ENCODE measurements around the gene RGP1. TPM values are rescaled to one million over a fixed set of nuclear protein-coding genes. Genes with fewer than 3 reads are reported as not detected.
A peak's percentile ranks its signal among the peaks of the same experiment; 100 is the strongest.

The RGP1 gene
- total and polyA plus RNA-seq, 8 donors, result 3.8 to 21.2 (median 12.0) TPM

DNA sequence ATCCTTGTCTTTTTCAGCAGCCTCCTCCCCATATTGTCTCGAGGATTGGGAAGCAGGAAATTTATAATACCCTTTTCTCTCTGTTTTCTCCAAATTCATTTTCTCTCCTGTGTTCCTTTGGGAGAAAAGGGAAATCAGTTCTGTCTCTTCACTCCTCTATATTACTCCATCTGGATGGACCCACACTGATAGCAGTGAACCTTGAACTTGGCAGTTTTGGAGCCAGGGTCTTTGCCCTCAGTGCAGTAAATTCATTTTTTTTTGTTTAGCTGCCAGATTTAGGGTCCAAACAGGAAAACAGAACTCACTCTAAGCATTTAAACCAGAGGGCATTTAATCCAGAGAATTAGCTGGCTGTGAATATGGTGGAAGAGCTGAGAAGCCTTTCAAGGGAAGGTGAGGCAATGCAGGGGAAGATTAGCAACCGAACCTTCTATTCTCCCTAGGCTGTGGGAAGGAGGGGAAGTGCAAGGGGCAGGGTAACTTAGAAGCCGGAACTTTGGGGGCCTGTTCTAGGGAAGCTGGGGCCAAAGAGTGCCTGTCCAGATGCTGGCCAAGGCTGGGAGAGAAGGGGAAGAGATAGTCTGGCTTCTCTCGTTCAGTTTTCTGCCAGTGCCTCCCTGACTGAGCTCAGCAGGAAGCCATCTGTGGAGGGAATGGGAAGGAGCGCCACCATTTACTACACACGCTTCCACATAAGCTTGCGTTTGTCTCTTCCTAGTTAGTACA, 26.0 kb downstream of the RGP1 start:
- 72 to 86% (median 75%) methylated on average over 7 of the region's 7 CpGs for WGBS, 5 donors
- H3K27ac ChIP-seq, result no peak overlapping the region

GRCh38 chr9:35776018-35776417, 26.9 kb downstream of the RGP1 start:
- Histone ChIP-seq H3K4me1 (peaks cover 8 to 16% (median 12%) of the 10 kb centered on the region in 4 donors), H3K9me3 (no peaks in the 10 kb centered on the region), H3K4me3 (no peak overlapping the region), H3K27me3 (no peaks in the 10 kb centered on the region), H3K27ac (no peak overlapping the region), H3K36me3 (no peaks in the 10 kb centered on the region)
- intact Hi-C loops (cut with DNase I; ENCODE audit: low total_unique reads), result no loop called here
- DNase-seq, result no peak
- no peak for TF ChIP-seq CTCF (IDR thresholded peaks at IDR 0.05)
- TF ChIP-seq POLR2A (IDR thresholded peaks at IDR 0.05), result no peak
- no peak for TF ChIP-seq EP300 (IDR thresholded peaks at IDR 0.05)
- TF ChIP-seq POLR2AphosphoS5 (IDR thresholded peaks at IDR 0.05), result no peak
- WGBS, 5 donors, result 89 to 93% (median 90%) methylated on average over 4 of the region's 4 CpGs

More for the DNA sequence above, 26.0 kb downstream of the RGP1 start:
- Histone ChIP-seq H3K9me3 (no peaks in the 10 kb centered on the region), H3K36me3 (no peaks in the 10 kb centered on the region), H3K4me3 (no peak overlapping the region), H3K27me3 (no peaks in the 10 kb centered on the region), H3K4me1 (peaks cover 10 to 25% (median 21%) of the 10 kb centered on the region in 4 donors)
- intact Hi-C loops (cut with DNase I; ENCODE audit: low total_unique reads), result no loop called here
- peak in 1 of 2 donors; percentile 29 for DNase-seq
- TF ChIP-seq POLR2A (IDR thresholded peaks at IDR 0.05) (no peak), POLR2AphosphoS5 (IDR thresholded peaks at IDR 0.05) (no peak), EP300 (IDR thresholded peaks at IDR 0.05) (no peak), CTCF (IDR thresholded peaks at IDR 0.05) (no peak)

DNA sequence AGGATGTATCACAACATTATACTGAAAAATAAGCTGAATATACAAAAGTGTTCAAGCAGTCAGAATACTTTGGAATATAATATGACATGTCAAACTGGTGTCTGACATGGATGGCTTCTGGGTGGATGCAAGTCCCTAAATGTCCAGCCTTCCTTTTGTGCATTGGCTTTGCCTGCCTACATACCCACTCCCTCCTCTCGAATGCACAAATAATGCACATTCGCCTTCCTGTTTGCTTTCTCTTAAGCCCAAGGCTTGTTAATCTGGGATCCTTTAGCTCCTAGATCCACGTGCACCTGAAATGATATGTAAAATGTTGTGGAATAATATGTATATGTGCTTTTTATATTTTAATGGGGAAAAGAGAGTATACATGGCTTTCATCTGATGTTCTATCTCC, 29.4 kb downstream of the RGP1 start:
- H3K9me3 ChIP-seq, result no peaks in the 10 kb centered on the region
- no peak overlapping the region for H3K27ac ChIP-seq
- H3K4me3 ChIP-seq, result no peak overlapping the region
- H3K36me3 ChIP-seq, result no peaks in the 10 kb centered on the region
- DNase-seq, result no peak
- no peaks in the 10 kb centered on the region for H3K27me3 ChIP-seq
- TF ChIP-seq EP300 (IDR thresholded peaks at IDR 0.05) (no peak), POLR2A (IDR thresholded peaks at IDR 0.05) (no peak)
- WGBS, 5 donors, result 90 to 92% (median 92%) methylated on average over 3 of the region's 3 CpGs
- intact Hi-C loops (cut with DNase I; ENCODE audit: low total_unique reads), result no loop called here
- H3K4me1 ChIP-seq, result no peaks in the 10 kb centered on the region

DNA sequence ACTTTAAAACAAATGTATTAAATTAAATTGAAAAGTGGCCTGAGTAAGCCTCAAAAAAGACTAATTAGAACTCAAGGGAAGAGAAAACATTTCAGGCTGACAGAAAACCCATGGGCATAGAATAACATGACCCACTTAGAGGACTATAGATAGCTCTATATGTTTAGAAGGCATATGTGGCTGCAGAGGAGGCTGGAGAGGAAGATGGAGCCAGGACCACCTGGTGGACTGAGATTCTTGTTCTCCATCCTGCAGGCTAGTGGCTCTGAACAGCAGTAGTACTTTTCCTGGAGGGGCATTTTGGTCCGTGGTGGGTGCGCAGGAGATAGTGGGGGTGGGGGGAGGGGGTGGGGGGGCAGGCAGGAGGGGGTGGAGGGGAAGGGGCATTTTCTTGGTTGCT, 32.0 kb downstream of the RGP1 start:
- H3K27ac ChIP-seq, result no peak overlapping the region
- DNase-seq, result no peak
- TF ChIP-seq EP300 (IDR thresholded peaks at IDR 0.05) (no peak), POLR2A (IDR thresholded peaks at IDR 0.05) (no peak), POLR2AphosphoS5 (IDR thresholded peaks at IDR 0.05) (no peak), CTCF (IDR thresholded peaks at IDR 0.05) (no peak)
- no peaks in the 10 kb centered on the region for H3K4me1 ChIP-seq
- WGBS, 5 donors, result 50 to 82% (median 78%) methylated on average over 2 of the region's 2 CpGs
- H3K36me3 ChIP-seq, result peaks cover 0 to 4% (median 0%) of the 10 kb centered on the region in 4 donors
- H3K27me3 ChIP-seq, result no peaks in the 10 kb centered on the region
- no peaks in the 10 kb centered on the region for H3K9me3 ChIP-seq
- no peak overlapping the region for H3K4me3 ChIP-seq
- intact Hi-C loops (cut with DNase I; ENCODE audit: low total_unique reads), result no loop called here

DNA sequence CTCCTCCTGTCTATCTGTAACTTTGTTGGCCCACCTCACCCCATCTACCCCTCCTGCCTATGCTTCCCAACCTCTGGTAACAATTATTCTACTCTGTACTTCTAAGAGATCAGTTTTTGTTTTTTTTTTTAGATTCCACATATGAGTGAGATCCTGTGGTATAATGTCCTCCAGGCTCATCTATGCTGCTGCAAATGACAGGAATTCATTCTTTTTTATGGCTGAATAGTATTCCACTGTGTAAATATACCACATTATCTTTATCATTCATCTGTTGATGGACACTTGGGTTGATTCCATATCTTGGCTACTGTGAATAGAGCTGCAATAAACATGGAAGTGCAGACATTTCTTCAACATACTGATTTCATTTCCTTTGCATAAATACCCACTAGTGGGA, 34.3 kb downstream of the RGP1 start:
- Histone ChIP-seq H3K4me3 (no peak overlapping the region), H3K27me3 (no peaks in the 10 kb centered on the region), H3K4me1 (no peaks in the 10 kb centered on the region), H3K9me3 (no peaks in the 10 kb centered on the region), H3K36me3 (peaks cover 0 to 4% (median 2%) of the 10 kb centered on the region in 4 donors), H3K27ac (no peak overlapping the region)
- DNase-seq, result no peak
- no peak for TF ChIP-seq POLR2A (IDR thresholded peaks at IDR 0.05)
- no peak for TF ChIP-seq POLR2AphosphoS5 (IDR thresholded peaks at IDR 0.05)
- no peak for TF ChIP-seq CTCF (IDR thresholded peaks at IDR 0.05)
- no peak for TF ChIP-seq EP300 (IDR thresholded peaks at IDR 0.05)
- intact Hi-C loops (cut with DNase I; ENCODE audit: low total_unique reads), result no loop called here

Data from stomach (tissue), 9 donors.